Stimulated activated CD4-positive, alpha-beta T cell treated with anti-CD3 and anti-CD28 coated beads, Interleukin-4, amount 100 ng/mL, for 48 hours (primary cell): ENCODE data around the gene TTLL4.
A peak's percentile ranks its signal among the peaks of the same experiment; 100 is the strongest.

Experiments
- DNase-seq, 2 donors: peaks; one replicate each; pipeline ENCODE4 v3.0.0-alpha.2; 2020; ENCODE audit warnings: low read depth in 2 of 2

TTLL4 gene

DNA sequence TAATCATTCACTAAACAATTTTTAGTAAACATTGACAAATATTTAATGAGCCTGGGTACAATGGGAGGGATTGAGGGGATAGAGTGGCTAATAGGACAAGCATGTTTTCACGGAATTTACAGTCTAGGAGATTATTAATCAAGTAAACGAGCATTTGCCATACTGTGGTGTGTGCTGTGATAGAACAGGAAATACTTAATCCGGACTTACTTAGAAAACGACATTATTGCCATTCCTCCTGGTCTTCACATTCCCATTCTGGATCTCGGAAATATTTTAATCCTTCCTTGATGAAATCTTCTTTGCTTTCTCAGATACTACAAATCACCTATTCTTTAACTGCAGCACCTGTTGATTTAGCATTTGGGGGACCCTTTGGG is 905 bp downstream of the TTLL4 start:
- DNase-seq, result no peak

DNA sequence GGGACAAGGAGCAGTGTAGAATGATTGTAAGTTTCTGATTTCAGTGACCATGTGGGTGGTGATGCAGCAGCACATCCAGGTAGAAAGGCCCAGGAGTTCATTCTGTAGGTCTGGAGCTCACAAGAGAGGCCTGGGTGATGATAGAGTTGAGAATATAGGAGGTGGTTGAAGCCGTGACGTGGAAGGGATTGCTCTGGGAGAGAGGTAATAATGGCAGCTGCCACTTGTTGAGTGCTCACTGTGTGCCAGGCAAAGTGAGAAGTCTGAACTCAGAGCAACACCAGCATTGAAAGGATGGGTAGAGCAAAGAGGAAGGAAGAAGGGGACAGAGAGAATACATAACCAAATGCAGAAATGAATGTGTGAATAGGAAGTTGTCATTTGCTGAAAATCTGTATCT is 3.3 kb downstream of the TTLL4 start:
- DNase-seq, result no peak

DNA sequence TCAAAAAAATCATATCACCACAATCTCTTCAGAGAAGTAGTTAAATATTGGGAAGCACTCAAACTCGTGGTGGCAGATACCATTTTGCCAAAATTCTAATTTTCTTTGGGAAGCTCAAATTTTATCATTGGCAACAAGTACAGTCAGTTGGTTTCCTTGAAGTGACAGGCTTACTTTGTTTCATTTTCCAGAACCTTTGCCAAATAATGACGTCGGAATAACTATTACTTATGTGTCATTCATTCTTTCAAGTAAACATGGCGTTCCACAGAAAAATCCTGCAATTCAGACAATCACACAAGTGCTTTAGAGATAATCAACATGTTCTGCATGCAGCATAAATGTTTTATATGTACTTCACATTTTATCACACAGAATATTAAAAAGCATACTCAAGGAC is 5.4 kb downstream of the TTLL4 start:
- no peak for DNase-seq

DNA sequence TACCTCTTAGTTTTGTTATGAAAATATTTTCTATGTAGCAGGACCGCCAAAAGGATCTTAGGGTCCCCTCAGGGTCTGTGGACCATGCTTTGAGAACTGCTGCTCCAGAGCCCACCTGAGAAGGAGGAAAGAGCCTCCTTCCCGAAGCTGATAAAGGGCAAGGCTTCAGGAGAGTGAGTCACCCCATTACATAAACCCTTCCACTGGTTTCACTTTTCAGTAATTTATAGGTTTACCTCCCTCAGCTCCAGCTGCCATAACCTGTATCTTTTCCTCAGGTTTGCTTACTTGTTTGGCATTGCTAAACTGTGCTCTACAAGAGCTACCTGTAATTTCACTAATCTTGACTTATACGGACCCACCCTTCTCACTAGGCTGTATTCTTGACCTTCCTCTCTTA is 6.6 kb downstream of the TTLL4 start:
- DNase-seq, result no peak

DNA sequence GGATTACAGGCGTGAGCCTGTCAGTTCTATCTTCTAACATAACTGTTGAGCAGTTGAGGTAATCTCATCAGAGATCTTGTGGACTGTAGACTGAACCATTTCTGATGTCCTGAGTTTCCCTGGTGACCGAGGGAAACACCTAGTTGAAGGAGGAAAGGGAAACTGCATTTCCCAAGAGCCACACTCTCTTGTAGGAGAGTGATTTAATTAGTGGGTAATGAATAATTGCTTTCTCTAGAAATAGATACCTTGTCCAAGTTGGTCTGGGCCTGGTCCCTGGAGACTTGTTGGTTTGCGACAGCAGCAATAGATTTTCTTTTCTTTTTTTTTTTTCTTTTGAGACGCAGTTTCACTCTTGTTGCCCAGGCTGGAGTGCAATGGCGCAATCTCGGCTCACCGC is 7.4 kb downstream of the TTLL4 start:
- DNase-seq, result no peak

DNA sequence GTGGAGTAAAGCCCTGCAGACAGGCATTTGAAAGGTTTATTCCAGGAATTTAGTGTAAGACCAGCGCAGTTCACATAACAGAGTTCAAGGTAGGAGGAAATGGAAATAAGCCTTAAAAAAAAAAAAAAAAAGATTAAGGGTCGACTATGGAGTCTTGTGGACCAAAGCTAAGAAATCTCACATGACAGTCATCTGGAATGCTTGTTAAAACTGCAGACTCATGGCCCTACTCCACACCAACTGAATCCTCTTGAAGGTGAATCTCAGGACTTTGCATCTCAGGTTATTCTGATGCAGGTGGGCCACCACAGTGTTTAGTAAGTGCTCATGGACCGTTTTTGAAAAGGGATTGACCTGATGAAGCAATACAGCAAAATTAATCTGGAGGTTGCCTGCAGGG is 8.8 kb downstream of the TTLL4 start:
- DNase-seq, result no peak

DNA sequence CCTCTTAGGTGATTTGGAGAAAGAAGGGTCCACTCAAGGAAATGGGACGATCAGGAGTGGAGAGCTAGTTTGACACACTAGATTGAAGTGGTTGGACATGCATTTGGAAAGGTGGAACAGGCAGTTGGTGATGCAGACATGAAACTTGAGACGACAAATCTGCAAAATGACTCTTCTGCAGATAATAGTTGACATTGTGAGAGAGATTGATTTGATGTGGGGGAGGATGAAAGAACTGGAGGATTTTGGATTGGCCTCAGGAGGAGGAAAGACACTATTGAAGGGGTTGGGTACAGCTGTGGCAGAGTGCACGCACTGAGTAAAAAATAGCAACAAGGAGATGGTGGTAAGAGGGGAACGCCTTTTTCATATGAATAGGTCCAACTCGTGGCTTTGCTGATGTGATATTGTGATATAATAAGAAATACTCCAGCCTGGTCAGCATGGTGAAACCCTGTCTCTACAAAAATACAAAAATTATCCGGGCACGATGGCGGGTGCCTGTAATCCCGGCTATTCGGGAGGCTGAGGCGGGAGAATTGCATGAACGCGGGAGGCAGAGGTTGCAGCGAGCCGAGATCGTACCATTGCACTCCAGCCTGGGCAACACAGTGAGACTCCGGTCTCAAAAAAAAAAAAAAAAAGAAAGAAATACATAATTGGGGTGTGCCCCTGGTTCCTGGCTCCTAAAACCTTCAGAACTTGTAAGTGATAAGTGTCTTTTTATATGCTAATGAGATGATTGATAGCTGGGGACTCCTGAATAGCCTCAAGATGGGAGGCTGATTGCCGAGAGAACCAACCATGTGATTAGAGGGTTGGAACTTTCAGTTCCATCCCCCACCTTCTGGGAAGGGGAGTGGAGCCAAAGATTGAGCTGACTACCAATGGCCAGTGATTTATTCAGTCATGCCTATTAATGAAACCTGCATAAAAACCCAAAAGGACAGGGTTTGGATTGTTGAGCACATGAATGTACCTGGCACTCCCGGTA is 9.7 kb downstream of the TTLL4 start:
- no peak for DNase-seq

DNA sequence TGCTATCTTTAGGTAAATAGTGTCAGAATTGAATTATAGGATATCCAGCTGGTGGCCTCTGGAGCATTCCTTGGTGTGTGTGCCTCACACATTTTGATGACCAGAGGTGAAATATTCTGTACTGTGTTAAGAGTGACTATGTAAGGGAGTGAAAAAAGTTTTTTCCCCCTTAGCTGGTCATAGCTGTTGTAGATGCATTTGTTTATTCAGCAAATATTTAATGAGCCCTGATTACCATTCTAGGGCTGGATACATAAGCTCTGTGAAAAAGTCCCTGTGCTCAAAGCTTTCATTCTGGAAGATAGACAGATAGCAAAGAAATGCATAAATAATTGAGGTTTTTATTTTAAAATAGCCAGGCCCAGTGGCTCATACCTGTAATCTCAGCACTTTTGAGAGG is 10.9 kb downstream of the TTLL4 start:
- DNase-seq, result no peak

DNA sequence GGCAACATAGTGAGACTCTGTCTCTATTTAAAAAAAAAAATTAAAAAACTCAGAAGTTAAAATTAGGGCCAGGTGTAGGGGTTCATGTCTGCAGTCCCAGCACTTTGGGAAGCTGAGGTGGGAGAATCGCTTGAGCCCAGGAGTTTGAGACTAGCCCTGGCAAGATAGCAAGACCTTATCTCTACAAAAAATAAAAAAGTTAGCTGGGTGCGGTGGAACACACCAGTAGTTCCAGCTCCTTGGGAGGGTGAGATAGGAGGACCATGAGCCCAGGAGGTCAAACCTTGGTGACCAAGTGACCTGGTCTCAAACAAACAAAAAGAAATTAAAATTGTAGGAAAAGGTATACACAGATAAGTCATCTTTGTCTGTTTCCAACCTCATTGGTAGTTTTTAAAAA is 11.3 kb downstream of the TTLL4 start:
- no peak for DNase-seq

DNA sequence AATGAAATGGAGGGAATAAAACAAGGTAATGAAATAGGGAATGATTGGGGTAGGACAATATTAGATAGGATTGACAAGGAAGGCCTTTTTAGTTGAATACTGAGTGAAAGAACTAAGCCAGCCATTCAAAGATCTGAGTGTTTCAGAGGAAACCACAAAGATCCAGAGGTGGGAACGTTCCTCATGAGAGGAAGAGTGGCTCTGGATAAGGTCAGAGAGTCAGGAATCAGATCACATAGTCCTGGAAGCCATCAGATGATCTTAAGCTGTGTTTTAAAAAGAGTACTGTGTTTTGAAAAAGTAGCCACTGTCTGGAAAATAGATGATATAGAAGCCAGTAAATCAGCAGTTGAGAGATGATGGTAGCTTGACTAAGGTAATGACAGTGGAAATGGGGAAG is 11.8 kb downstream of the TTLL4 start:
- no peak for DNase-seq

DNA sequence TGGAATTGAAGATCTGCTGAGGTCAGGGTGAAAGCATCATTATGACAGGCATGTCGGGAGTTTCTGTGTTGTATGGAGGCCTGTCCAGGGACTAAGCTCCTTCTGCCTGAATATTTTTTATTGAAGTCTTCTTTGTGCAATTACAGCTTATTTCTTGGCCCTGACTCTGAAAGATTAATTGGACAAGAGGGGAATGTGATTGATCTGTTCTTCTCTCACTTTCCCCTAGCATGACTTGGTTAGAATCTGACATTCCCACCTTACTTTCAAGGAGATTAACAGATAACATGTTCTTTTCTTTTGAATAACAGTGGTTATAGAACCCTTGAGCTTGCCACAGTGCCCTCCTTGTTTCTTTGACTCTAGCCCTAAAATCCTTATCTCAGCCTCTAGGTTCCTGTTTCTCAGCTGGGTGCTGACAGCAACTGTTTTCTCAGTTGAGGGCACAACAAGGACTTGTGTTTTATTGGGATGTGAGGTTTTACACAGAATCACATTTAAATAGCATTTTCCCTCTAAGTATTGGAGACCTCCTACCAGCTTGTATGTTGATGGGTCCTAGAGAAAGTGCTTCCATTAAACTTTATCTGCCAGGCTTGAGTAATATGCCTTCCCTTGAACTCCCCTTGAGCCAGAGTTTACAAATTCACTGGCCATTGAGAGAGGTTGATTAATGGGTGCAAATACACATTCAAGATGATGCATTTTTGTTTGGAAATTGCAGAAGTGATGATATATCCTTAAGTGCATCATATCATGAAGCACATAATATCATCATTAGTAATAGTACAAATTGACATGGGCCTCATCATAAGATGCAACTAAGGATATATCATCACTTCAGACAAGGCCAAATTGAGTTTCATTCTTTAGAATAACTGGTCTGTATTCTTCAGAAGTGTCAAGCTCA is 12.5 kb downstream of the TTLL4 start:
- no peak for DNase-seq

DNA sequence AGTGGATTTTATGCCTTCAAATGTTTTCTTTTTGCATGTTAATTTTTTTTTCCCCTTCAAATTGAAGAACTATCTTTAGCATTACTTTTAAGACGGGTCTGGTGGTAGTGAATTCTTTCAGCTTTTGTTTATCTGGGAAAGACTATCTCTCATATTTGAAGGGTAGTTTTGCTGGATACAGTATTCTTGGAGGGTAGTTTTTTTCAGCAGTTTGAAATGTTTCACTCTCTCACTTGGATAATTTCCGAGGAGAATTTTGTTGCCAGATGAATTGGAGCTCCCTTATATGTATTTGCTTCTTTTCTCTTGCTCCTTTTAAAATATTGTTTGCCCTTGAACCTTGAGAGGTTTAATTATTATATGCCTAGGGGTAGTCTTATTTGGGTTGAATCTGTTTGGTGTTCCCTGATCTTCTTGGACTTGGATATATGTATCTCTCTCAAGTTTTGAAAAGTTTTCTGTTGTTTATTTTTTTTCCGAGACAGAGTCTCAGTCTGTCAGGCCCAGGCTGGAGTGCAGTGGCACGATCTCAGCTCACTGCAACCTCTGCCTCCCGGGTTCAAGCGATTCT is 15.5 kb downstream of the TTLL4 start:
- DNase-seq, result no peak

DNA sequence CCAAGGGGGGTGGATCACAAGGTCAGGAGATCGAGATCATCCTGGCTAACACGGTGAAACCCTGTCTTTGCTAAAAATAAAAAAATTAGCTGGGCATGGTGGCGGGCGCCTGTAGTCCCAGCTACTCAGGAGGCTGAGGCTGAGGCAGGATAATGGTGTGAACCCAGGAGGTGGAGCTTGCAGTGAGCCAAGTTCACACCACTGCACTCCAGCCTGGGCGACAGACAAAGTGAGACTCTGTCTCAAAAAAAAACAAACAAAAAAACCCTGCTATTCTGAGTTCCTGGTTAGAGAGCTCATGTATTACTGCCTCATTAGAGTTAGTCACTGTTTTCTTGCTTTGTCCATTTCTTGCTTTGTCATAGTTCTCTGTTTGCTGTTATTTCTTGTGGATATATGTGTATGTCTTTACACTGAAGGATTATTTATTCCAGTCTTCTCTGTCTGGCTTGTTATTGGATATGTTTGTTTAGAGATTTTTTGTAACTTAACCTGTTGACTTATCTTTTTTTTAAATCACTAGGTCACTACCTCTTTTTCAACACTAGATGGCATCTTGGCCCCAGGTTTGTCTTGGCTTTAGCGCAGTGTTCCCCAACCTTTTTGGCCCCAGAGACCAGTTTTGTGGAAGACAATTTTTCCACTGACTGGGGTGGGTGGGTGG is 17.0 kb downstream of the TTLL4 start:
- no peak for DNase-seq

DNA sequence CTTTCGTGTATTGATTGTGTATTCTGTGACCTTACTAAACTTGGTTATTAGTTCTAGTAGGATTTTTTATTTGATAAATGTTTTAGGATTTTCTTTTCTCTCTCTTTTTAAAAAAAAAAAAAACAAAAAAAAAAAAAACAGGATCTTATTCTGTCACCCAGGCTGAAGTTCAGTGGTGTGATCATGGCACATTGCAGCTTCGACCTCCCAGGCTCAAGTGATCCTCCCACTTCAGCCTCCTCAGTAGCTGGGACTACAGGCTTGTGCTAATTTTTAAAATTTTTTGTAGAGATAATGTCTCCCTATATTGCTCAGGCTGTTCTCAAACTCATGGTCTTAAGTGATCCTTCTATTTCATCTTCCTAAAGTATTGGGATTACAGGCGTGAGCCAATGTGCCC is 19.0 kb downstream of the TTLL4 start:
- DNase-seq, result no peak

DNA sequence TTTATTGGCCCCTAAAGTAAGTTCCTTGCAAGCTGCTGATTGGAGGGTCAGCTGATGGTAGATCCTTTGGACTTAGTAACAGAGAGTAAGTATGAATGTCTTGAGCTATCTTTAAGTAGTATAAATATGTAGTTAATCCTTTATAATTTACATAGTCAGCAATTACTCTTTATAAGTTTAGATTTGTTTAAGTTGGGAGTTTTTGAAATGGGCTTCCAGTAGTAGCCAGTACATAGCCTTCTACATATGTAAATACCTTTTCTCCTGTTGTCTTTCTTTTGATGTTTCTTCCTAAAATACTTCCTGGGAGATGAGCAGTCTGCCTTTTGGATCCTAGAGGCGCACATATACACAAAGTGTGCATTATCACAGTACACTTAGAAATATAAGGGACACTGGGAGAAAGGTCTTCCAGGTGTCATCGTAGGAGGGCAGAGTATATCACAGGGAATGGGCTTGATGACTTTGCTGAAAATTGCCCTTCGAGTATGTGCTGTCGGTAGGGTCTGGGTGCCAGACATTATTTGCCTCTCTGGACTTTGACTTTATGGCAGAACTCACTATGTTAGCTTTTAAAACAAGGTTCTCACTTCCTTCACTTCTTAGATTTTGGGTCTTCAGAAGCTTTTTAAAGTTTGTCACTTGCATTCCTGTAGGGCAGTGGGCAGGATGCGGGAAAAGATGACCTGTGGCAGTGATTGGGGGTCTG is 21.6 kb downstream of the TTLL4 start:
- no peak for DNase-seq

DNA sequence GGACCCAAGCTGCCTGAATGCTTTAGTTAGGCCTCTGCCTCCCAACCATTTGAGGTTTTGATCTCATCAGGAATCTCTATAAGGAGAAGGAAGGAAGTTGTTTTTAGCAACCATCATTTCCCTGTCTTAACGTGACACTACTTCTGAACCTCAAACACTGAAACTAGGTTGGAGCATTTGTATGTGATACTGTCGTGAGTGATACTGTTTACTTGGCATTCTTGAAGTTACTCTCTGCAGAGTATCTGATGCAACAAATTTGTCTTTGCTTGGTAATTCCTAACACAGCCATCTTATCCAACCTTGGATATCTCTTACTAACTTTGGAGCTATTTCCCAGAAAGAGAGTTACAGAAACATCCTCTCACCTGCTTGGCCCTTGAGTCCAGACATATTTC is 22.1 kb downstream of the TTLL4 start:
- DNase-seq, result no peak

DNA sequence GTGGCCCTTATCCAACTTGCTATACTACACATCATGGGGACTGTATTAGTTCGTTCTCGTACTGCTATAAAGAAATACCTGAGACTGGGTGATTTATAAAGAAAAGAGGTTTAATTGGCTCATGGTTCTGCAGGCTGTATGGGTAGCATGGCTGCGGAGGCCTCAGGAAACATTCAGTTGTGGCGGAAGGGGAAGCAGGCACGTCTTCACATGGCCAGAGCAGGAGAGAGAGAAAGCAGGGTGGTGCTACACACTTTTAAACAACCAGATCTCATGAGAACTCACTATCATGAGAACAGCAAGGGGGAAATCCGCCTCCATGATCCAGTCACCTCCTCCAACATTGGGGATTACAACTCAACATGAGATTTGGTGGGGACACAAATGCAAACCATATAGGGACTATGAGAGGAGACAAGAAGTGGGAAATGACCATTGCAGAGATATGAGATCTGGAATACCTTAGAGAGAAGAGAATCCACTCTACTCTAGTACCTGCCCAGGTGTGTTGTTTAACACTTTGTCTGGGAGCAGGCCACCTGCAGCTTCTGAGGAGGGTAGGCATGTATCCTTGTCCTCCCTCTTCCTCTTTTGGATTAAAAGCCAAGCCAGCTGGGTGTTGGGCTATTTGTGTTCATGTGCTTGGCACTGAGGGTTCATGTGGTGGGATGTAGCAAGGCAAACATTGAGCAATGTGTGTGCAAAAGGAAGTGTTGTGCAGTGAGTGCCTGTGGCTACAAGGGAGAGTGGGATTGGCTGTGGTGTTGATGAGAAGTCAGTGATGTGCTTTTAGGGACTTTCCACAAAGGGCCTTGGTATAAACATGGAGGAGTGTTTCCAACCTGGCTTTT is 22.8 kb downstream of the TTLL4 start:
- peak in 1 of 2 donors; percentile 10 for DNase-seq

DNA sequence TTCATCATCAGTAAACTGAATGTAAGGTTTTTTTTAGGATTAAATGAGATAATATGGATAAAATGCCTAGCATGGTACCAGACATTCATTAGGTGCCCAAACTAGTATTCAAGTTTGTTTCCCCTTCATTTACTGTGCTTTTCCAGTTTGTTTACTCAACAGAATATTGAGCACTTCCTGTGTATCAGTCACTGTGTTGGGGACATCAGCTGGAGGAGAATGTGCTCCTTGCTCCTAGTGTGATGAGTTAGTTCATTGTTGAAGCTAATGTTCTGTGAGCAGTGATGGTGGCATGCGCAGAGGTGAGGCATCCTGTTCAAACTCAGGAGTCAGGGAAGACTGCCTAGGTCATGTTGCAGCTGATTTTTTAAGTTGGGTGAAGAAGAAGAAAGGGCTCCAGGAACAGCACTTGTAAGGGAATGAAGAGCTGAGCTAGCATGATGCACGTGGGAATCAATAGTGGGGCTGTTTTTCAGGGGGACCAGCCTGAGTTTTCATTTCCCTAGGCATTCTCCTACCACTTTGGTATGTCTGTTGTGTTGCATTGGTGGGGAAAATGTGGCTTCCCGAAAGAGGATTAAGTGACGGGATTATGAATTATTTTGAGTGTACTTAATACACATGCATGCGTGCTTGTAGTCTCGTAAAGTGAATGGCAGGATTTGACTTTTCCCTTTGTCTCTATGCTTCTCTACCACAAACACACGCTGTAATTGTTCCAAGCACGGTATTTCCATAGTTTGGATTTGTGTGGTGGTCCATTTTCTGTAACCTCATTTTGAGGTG is 23.7 kb downstream of the TTLL4 start:
- no peak for DNase-seq

DNA sequence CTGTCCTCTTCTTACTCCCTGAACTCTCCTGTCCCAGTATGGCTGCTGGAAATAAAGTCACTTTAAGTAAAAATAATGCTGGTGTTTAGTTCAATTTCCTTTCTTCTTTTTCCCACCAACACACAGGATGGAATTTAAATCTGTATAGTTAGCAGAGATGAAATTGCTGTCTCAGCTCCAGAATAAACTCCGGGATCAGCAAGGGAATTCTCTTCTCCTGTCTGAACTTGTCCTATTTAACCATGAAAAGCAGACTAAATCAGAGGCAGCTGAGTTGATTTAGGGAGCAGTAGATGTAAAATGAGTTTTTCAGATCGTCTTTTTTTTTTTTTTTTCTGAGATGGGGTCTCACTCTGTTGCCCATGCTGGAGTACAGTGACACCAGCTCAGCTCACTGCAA is 25.9 kb downstream of the TTLL4 start:
- DNase-seq, result no peak
